H1 (cell line): ENCODE data around the gene GNAQ. TPM values are rescaled to one million over a fixed set of nuclear protein-coding genes. Genes with fewer than 3 reads are reported as not detected.

Source experiments
- CTCF ChIA-PET: fragments of 300-600 bp; sonication (Branson Sonifier 250); formaldehyde crosslinking; loops from one replicate; lab custom pipeline; 2021; ENCODE audit not compliant: partially characterized antibody; lab: Charles Lee
- POLR2A ChIA-PET: fragments of 300-600 bp; sonication (Branson Sonifier 250); formaldehyde crosslinking; loops from one replicate; lab custom pipeline; 2021; ENCODE audit warnings: inconsistent platforms; ENCODE audit not compliant: partially characterized antibody; lab: Charles Lee
- DNase-seq, 2 experiments: peaks; one replicate each; pipeline versions ENCODE4 v3.0.0 to v3.0.0-alpha.2; 2010 to 2022; ENCODE audit warnings: low spot score in 2 of 2, low read depth in 1 of 2, mixed read lengths in 1 of 2
- FAIRE-seq: peaks from 2 replicates; lab custom pipeline; 2011; peaks lifted over from hg19 to GRCh38; lab: Jason Lieb, UNC
- H2AFZ ChIP-seq: 2 replicates; pipeline ENCODE4 v1.8.1; 2012; ENCODE audit warnings: low read length, inconsistent platforms
- H2AK5ac ChIP-seq: 2 replicates; pipeline ENCODE4 v1.6.1; 2013; ENCODE audit warnings: low read depth, low read length
- H2BK120ac ChIP-seq: replicated peaks from 2 replicates; pipeline ENCODE3; 2013; ENCODE audit warnings: low read depth, low read length, inconsistent platforms
- H2BK12ac ChIP-seq: 2 replicates; pipeline ENCODE4 v1.6.1; 2013; ENCODE audit warnings: low read depth, low read length
- H2BK15ac ChIP-seq: 2 replicates; pipeline ENCODE4 v1.6.1; 2013; ENCODE audit warnings: low read length
- H2BK20ac ChIP-seq: 2 replicates; pipeline ENCODE4 v1.6.1; 2013; ENCODE audit warnings: low read length
- H2BK5ac ChIP-seq: 2 replicates; pipeline ENCODE4 v1.6.1; 2013; ENCODE audit warnings: low read depth, low read length
- H3K14ac ChIP-seq: 2 replicates; pipeline ENCODE4 v1.6.1; 2013; ENCODE audit warnings: inconsistent platforms; ENCODE audit not compliant: insufficient read length
- H3K18ac ChIP-seq: 2 replicates; pipeline ENCODE4 v1.6.1; 2013; ENCODE audit warnings: low read length; ENCODE audit errors: extremely low read depth
- H3K23ac ChIP-seq: 2 replicates; pipeline ENCODE4 v1.6.1; 2013; ENCODE audit warnings: inconsistent platforms; ENCODE audit not compliant: insufficient read length
- H3K23me2 ChIP-seq: 2 replicates; pipeline ENCODE4 v1.6.1; 2013; ENCODE audit warnings: low read depth, low read length
- H3K27ac ChIP-seq: 2 replicates; pipeline ENCODE4 v1.6.1; 2011; ENCODE audit warnings: low read depth, low read length, inconsistent platforms
- H3K27me3 ChIP-seq, 4 experiments: replicated peaks in 1 of 4; 1 replicate in 1 of 4; 2 replicates in 3 of 4; pipeline versions ENCODE4 v1.6.1 to v1.8.1; 2011 to 2013; ENCODE audit warnings: low read length in 3 of 4, mild to moderate bottlenecking in 3 of 4, inconsistent platforms in 2 of 4, mixed read lengths in 2 of 4, moderate library complexity in 1 of 4; ENCODE audit not compliant: control insufficient read depth in 3 of 4, insufficient read depth in 3 of 4; ENCODE audit errors: extremely low read depth in 1 of 4
- H3K36me3 ChIP-seq, 4 experiments: 2 replicates each; pipeline versions ENCODE4 v1.6.1 to v1.8.1; 2011 to 2013; ENCODE audit warnings: mild to moderate bottlenecking in 4 of 4, low read length in 3 of 4, moderate library complexity in 2 of 4, control low read depth in 1 of 4, inconsistent platforms in 1 of 4; ENCODE audit not compliant: insufficient read depth in 4 of 4, control insufficient read depth in 2 of 4
- H3K4ac ChIP-seq: replicated peaks from 2 replicates; pipeline ENCODE3; 2013; ENCODE audit warnings: low read length, low read depth, mixed read lengths, inconsistent platforms; ENCODE audit not compliant: insufficient read length
- H3K4me1 ChIP-seq, 4 experiments: replicated peaks in 1 of 4; 1 replicate in 1 of 4; 2 replicates in 3 of 4; pipeline versions ENCODE4 v1.6.1 to v1.8.1; 2011 to 2013; ENCODE audit warnings: low read length in 3 of 4, inconsistent platforms in 2 of 4, mixed read lengths in 1 of 4; ENCODE audit not compliant: insufficient read depth in 4 of 4, control insufficient read depth in 3 of 4
- H3K4me2 ChIP-seq, 2 experiments: 2 replicates each; pipeline versions ENCODE4 v1.6.1 to v1.8.1; 2011 to 2013; ENCODE audit warnings: low read depth in 2 of 2, low read length in 2 of 2, control low read depth in 1 of 2, inconsistent platforms in 1 of 2, mild to moderate bottlenecking in 1 of 2; ENCODE audit not compliant: insufficient read depth in 1 of 2
- H3K4me3 ChIP-seq, 4 experiments: fragments of 200-600, 300-600 bp in 1 of 4; sonication (generic), shearing (Covaris generic), sonication (Bioruptor Twin) in 1 of 4; 2 replicates each; pipeline versions ENCODE4 v1.5.1 to v1.8.1; 2011 to 2016; ENCODE audit warnings: low read length in 4 of 4, low read depth in 3 of 4, control low read depth in 2 of 4, inconsistent platforms in 2 of 4, mild to moderate bottlenecking in 2 of 4, mixed read lengths in 1 of 4, moderate library complexity in 1 of 4; ENCODE audit not compliant: insufficient read depth in 2 of 4; ENCODE audit errors: extremely low read depth in 1 of 4
- H3K56ac ChIP-seq: replicated peaks from 2 replicates; pipeline ENCODE3; 2013; ENCODE audit warnings: low read depth, mild to moderate bottlenecking, mixed read lengths, low read length, inconsistent platforms; ENCODE audit not compliant: insufficient read length
- H3K79me1 ChIP-seq: 2 replicates; pipeline ENCODE4 v1.6.1; 2013; ENCODE audit warnings: low read depth, low read length, control low read depth
- H3K79me2 ChIP-seq, 2 experiments: 2 replicates each; pipeline versions ENCODE4 v1.6.1 to v1.8.1; 2012 to 2013; ENCODE audit warnings: low read length in 2 of 2, mild to moderate bottlenecking in 2 of 2, inconsistent platforms in 1 of 2; ENCODE audit not compliant: insufficient read depth in 2 of 2, control insufficient read depth in 1 of 2
- H3K9ac ChIP-seq, 4 experiments: replicated peaks in 1 of 4; 1 replicate in 1 of 4; 2 replicates in 3 of 4; pipeline versions ENCODE4 v1.6.1 to v1.8.1; 2011 to 2013; ENCODE audit warnings: low read depth in 3 of 4, low read length in 3 of 4, control low read depth in 2 of 4, mild to moderate bottlenecking in 2 of 4, moderate library complexity in 2 of 4, inconsistent platforms in 1 of 4; ENCODE audit errors: extremely low read depth in 1 of 4
- H3K9me3 ChIP-seq, 2 experiments: 2 replicates each; pipeline versions ENCODE4 v1.6.1 to v1.8.1; 2012 to 2013; ENCODE audit warnings: mild to moderate bottlenecking in 2 of 2, moderate library complexity in 2 of 2, control low read depth in 1 of 2, inconsistent platforms in 1 of 2, low read depth in 1 of 2, low read length in 1 of 2, mixed read lengths in 1 of 2; ENCODE audit not compliant: insufficient read depth in 2 of 2
- H4K20me1 ChIP-seq, 2 experiments: replicated peaks in 1 of 2; 2 replicates each; pipeline versions ENCODE3 to v1.8.1; 2011 to 2013; ENCODE audit warnings: inconsistent platforms in 2 of 2, low read length in 2 of 2, mild to moderate bottlenecking in 1 of 2; ENCODE audit not compliant: insufficient read depth in 2 of 2, control insufficient read depth in 1 of 2
- H4K5ac ChIP-seq: 2 replicates; pipeline ENCODE4 v1.6.1; 2013; ENCODE audit warnings: low read length, low read depth, mixed read lengths, inconsistent platforms; ENCODE audit not compliant: insufficient read length
- H4K8ac ChIP-seq: 2 replicates; pipeline ENCODE4 v1.8.0; 2013; ENCODE audit warnings: mild to moderate bottlenecking, moderate library complexity, low read length, inconsistent platforms; ENCODE audit not compliant: insufficient read depth; ENCODE audit errors: extremely low read depth
- H4K91ac ChIP-seq: replicated peaks from 2 replicates; pipeline ENCODE3; 2013; ENCODE audit warnings: low read length, mixed read lengths, inconsistent platforms; ENCODE audit not compliant: insufficient read length
- FOSL1 ChIP-seq: IDR thresholded peaks from 2 replicates; pipeline ENCODE4 v1.6.1; 2011; ENCODE audit warnings: mild to moderate bottlenecking, low read depth, low read length, moderate library complexity; ENCODE audit not compliant: insufficient read depth
- HDAC2 ChIP-seq, 2 experiments: fragments of 300-600 bp in 1 of 2; sonication (generic) in 1 of 2; IDR thresholded peaks; 2 replicates each; pipeline ENCODE4 v1.6.1; 2011 to 2012; ENCODE audit warnings: low read depth in 2 of 2, low read length in 2 of 2, mild to moderate bottlenecking in 2 of 2, moderate library complexity in 2 of 2, borderline replicate concordance in 1 of 2, inconsistent platforms in 1 of 2
- RFX5 ChIP-seq: IDR thresholded peaks from 2 replicates; pipeline ENCODE4 v1.6.1; 2011; ENCODE audit warnings: low read depth, low read length, improper control_type of control experiment, borderline replicate concordance
- RXRA ChIP-seq: IDR thresholded peaks from 2 replicates; pipeline ENCODE4 v1.6.1; 2011; ENCODE audit warnings: low read depth, mild to moderate bottlenecking, low read length, moderate library complexity; ENCODE audit not compliant: insufficient read depth
- ZNF274 ChIP-seq: IDR thresholded peaks from 2 replicates; pipeline ENCODE4 v1.7.0; 2012; ENCODE audit warnings: low read length, borderline replicate concordance; ENCODE audit errors: extremely low read depth
- WGBS, 2 experiments: shearing (Covaris generic) in 1 of 2; methylation state at CpG; one replicate each; pipeline versions ENCODE4 v1.1.6 to v1.1.7; 2013 to 2015; ENCODE audit warnings: low lambda C conversion rate in 2 of 2, mixed read lengths in 2 of 2, inconsistent platforms in 1 of 2, low coverage in 1 of 2, missing lambda C conversion rate in 1 of 2; ENCODE audit not compliant: insufficient replicate concordance in 2 of 2, insufficient coverage in 1 of 2, insufficient read length in 1 of 2; ENCODE audit errors: extremely low coverage in 1 of 2, missing lambda C conversion rate in 1 of 2; 5-methylcytosine and 5-hydroxymethylcytosine counted together
- polyA plus RNA-seq, 7 experiments: library from polyadenylated mRNA; depleted of rRNA in 3 of 7; stranded (reverse) in 5 of 7; unstranded in 2 of 7; fragments of >200 nt in 5 of 7; fragments of 200-250 nt in 2 of 7; gene quantifications; 1 replicate in 5 of 7; 2 replicates in 1 of 7; 4 replicates in 1 of 7; pipeline versions ENCODE4 v1.2.1 to v1.2.3, GENCODE V29; 2011 to 2013; ENCODE audit warnings: missing spikeins in 2 of 7, mixed read lengths in 2 of 7
- total RNA-seq: library from RNA; stranded (reverse); fragmentation: NEBNext Ultra II Directional; extraction: Animal tissue kit (Norgen Biotek cat#: 25700); gene quantifications from 2 replicates; pipeline ENCODE4 v1.2.1, GENCODE V29; 2021

The GNAQ gene
- total and polyA plus RNA-seq, 2 of the 8 experiments (the other 6 are each of a cell fraction or from before 2014, with no cell fraction given): 22.8 to 63.8 TPM

GRCh38 chr9:78025186-78025585, 6.4 kb downstream of the GNAQ start:
- peaks cover 2 to 100% of the 10 kb centered on the region in 2 experiments for H3K79me2 ChIP-seq
- no peak overlapping the region for H2AFZ ChIP-seq
- no peak overlapping the region for H3K4me2 ChIP-seq
- H3K27me3 ChIP-seq: no peaks in the 10 kb centered on the region
- H3K27ac ChIP-seq: no peak overlapping the region
- peaks cover 12% of the 10 kb centered on the region for H3K79me1 ChIP-seq
- H3K23ac ChIP-seq: no peak overlapping the region
- H4K20me1 ChIP-seq: peaks cover 5 to 6% of the 10 kb centered on the region in 2 experiments
- H4K5ac ChIP-seq: no peak overlapping the region
- no peak overlapping the region for H3K9ac ChIP-seq
- no peak overlapping the region for H3K4ac ChIP-seq
- H4K91ac ChIP-seq: no peak overlapping the region
- no peak overlapping the region for H3K14ac ChIP-seq
- no peak for TF ChIP-seq FOSL1
- no peak for TF ChIP-seq HDAC2 (IDR thresholded peaks at IDR 0.05; ENCODE audit: borderline replicate concordance in 1 of 2, low read depth in 2 of 2, low read length in 2 of 2)
- no peak for TF ChIP-seq ZNF274
- no peak for TF ChIP-seq RFX5
- no peak for TF ChIP-seq RXRA
- WGBS, 2 experiments: 73% methylated on average over 7 of the region's 7 CpGs; no CpG with 5 or more reads in 1 of the 2 experiments
- ChIA-PET POLR2A (interaction anchor here (1.4 kb wide), 1 partner anchor 272 kb away, joined by 4 read pairs; the partner anchor contains the start of gene PSAT1), CTCF (interaction anchor here (1.5 to 2.3 kb wide), 4 partner anchors 10 to 128 kb away, joined by 5 to 11 read pairs (median 7); no protein-coding TSS in a partner anchor)
- H2BK5ac ChIP-seq: no peak overlapping the region
- H3K4me3 ChIP-seq: no peak overlapping the region; a peak in 1 of 8 replicates
- no peak overlapping the region for H3K56ac ChIP-seq
- H3K36me3 ChIP-seq: no peaks in the 10 kb centered on the region
- FAIRE-seq (peak; percentile 83), DNase-seq (no peak)
- no peak overlapping the region for H3K18ac ChIP-seq
- no peak overlapping the region for H2BK12ac ChIP-seq
- H4K8ac ChIP-seq: no peak overlapping the region
- H2AK5ac ChIP-seq: no peak overlapping the region
- no peak overlapping the region for H2BK20ac ChIP-seq
- no peak overlapping the region for H2BK120ac ChIP-seq
- H2BK15ac ChIP-seq: no peak overlapping the region
- peaks cover 2% of the 10 kb centered on the region; the same call in 1 of the 2 replicates for H3K23me2 ChIP-seq
- peaks cover 8 to 28% (median 22%) of the 10 kb centered on the region in 4 experiments for H3K4me1 ChIP-seq
- H3K9me3 ChIP-seq: no peaks in the 10 kb centered on the region
